B cell (primary cell): Measurements from ENCODE around the gene TPCN2. TPM values are rescaled to one million over a fixed set of nuclear protein-coding genes. Genes with fewer than 3 reads are reported as not detected.
A peak's percentile ranks its signal among the peaks of the same experiment; 100 is the strongest.

Experiments used
- ATAC-seq: fragments of 200-7000 bp; cut with Tn5 transposase; one replicate; pipeline ENCODE4 v1.10.0; 2021; ENCODE audit warnings: low read depth, mild to moderate bottlenecking, moderate number of reproducible peaks, moderate library complexity
- CTCF ChIA-PET: fragments of 350-600 bp; sonication (Branson Sonifier 250); formaldehyde crosslinking; loops from one replicate; lab custom pipeline; 2021; ENCODE audit warnings: antibody characterized with exemption, inconsistent platforms; lab: Charles Lee
- POLR2A ChIA-PET: fragments of 350-600 bp; sonication (Branson Sonifier 250); formaldehyde crosslinking; loops from one replicate; lab custom pipeline; 2021; ENCODE audit warnings: antibody characterized with exemption; lab: Charles Lee
- DNase-seq: peaks from one replicate; pipeline ENCODE4 v3.0.0; 2013
- H2AFZ ChIP-seq: 2 replicates; pipeline ENCODE4 v1.6.1; 2012; ENCODE audit warnings: mild to moderate bottlenecking, low read depth, low read length; ENCODE audit not compliant: insufficient read depth, poor library complexity, severe bottlenecking
- H3K27ac ChIP-seq, 2 donors: 1 replicate in 1 of 2; 2 replicates in 1 of 2; pipeline ENCODE4 v1.5.1; 2012 to 2013; ENCODE audit warnings: low read length in 2 of 2, mild to moderate bottlenecking in 2 of 2, moderate library complexity in 1 of 2
- H3K27me3 ChIP-seq, 4 experiments: fragments of 200-600 bp in 1 of 4; sonication (generic) in 1 of 4; replicated peaks in 1 of 4; 1 replicate in 2 of 4; 2 replicates in 2 of 4; pipeline versions ENCODE4 v1.6.1 to v1.7.0; 2013 to 2016; ENCODE audit warnings: low read length in 3 of 4, mild to moderate bottlenecking in 2 of 4, mixed read lengths in 1 of 4, moderate library complexity in 1 of 4; ENCODE audit not compliant: insufficient read depth in 4 of 4, control insufficient read depth in 3 of 4; ENCODE audit errors: control extremely low read depth in 1 of 4
- H3K36me3 ChIP-seq, 2 experiments: replicated peaks in 1 of 2; 1 replicate in 1 of 2; 2 replicates in 1 of 2; pipeline versions ENCODE4 v1.6.1 to v1.7.1; 2013; ENCODE audit warnings: low read length in 1 of 2; ENCODE audit not compliant: insufficient read depth in 2 of 2, control insufficient read depth in 1 of 2; ENCODE audit errors: control extremely low read depth in 1 of 2, extremely low read depth in 1 of 2
- H3K4me1 ChIP-seq, 2 donors: fragments of 200-600 bp in 1 of 2; sonication (generic) in 1 of 2; 1 replicate in 1 of 2; 2 replicates in 1 of 2; pipeline versions ENCODE4 v1.5.1 to v1.6.1; 2013 to 2017; ENCODE audit warnings: low read length in 2 of 2; ENCODE audit not compliant: control insufficient read depth in 2 of 2, insufficient read depth in 2 of 2
- H3K4me2 ChIP-seq: replicated peaks from 2 replicates; pipeline ENCODE3; 2012; ENCODE audit warnings: mild to moderate bottlenecking, low read depth, low read length; ENCODE audit not compliant: poor library complexity, severe bottlenecking
- H3K4me3 ChIP-seq, 5 experiments: fragments of 200-600 bp in 1 of 5; sonication (generic) in 1 of 5; 1 replicate in 3 of 5; 2 replicates in 2 of 5; pipeline versions ENCODE4 v1.5.1 to v1.7.0; 2011 to 2016; ENCODE audit warnings: low read length in 4 of 5, mild to moderate bottlenecking in 4 of 5, low read depth in 2 of 5, control low read depth in 1 of 5, moderate library complexity in 1 of 5; ENCODE audit not compliant: insufficient read depth in 1 of 5; ENCODE audit errors: control extremely low read depth in 1 of 5, extremely low read depth in 1 of 5
- H3K79me2 ChIP-seq: fragments of 200-600 bp; sonication (generic); one replicate; pipeline ENCODE4 v1.6.0; 2016; ENCODE audit warnings: low read length; ENCODE audit not compliant: control insufficient read depth, insufficient read depth
- H3K9ac ChIP-seq: fragments of 200-600 bp; sonication (generic); 2 replicates; pipeline ENCODE4 v1.6.1; 2017; ENCODE audit warnings: mild to moderate bottlenecking, low read length, moderate library complexity
- H3K9me3 ChIP-seq, 3 donors: one replicate each; pipeline versions ENCODE4 v1.6.1 to v1.7.1; 2013; ENCODE audit warnings: low read length in 2 of 3; ENCODE audit not compliant: control insufficient read depth in 2 of 3, insufficient read depth in 1 of 3; ENCODE audit errors: control extremely low read depth in 1 of 3
- H4K20me1 ChIP-seq: 2 replicates; pipeline ENCODE4 v1.6.0; 2012; ENCODE audit warnings: mild to moderate bottlenecking, low read length; ENCODE audit not compliant: insufficient read depth, control insufficient read depth, poor library complexity, severe bottlenecking
- H3K27ac Mint-ChIP-seq: one replicate; pipeline ENCODE4 v1.8.0; 2021; ENCODE audit warnings: mixed read lengths
- H3K27me3 Mint-ChIP-seq: one replicate; pipeline ENCODE4 v1.8.0; 2021; ENCODE audit warnings: mixed read lengths
- H3K4me1 Mint-ChIP-seq: one replicate; pipeline ENCODE4 v1.8.0; 2021; ENCODE audit warnings: mixed read lengths
- H3K4me3 Mint-ChIP-seq: one replicate; pipeline ENCODE4 v1.8.0; 2021; ENCODE audit warnings: mixed read lengths
- H3K9me3 Mint-ChIP-seq: one replicate; pipeline ENCODE4 v1.8.0; 2022; ENCODE audit warnings: mixed read lengths; ENCODE audit not compliant: insufficient read depth
- EZH2 ChIP-seq: IDR thresholded peaks from 2 replicates; pipeline ENCODE4 v1.6.1; 2012; ENCODE audit warnings: borderline replicate concordance, low read depth, mild to moderate bottlenecking, moderate library complexity, low read length; ENCODE audit not compliant: insufficient read depth, poor library complexity, severe bottlenecking
- WGBS: methylation state at CpG from one replicate; pipeline ENCODE4 v1.1.5; 2013; ENCODE audit warnings: missing lambda C conversion rate; ENCODE audit not compliant: insufficient coverage; 5-methylcytosine and 5-hydroxymethylcytosine counted together
- intact Hi-C: fragments of 100-400 bp; cut with micrococcal nuclease; formaldehyde crosslinking; loops from one replicate; pipeline ENCODE4 v1.10.0; 2022
- polyA plus RNA-seq: library from polyadenylated mRNA; depleted of rRNA; stranded (reverse); fragments of >200 nt; gene quantifications from 2 replicates; pipeline ENCODE4 v1.2.3, GENCODE V29; 2012
- total RNA-seq, 2 donors: library from RNA; stranded (reverse); fragments of 120-200 nt in 1 of 2; gene quantifications; 1 replicate in 1 of 2; 2 replicates in 1 of 2; pipeline versions ENCODE4 v1.2.3 to v1.2.4, GENCODE V29; 2013 to 2022
- TF ChIP-seq, protein P1 (sequence below): fragments of 200-600 bp; IDR thresholded peaks from one replicate; pipeline ENCODE4 v1.8.0; 2022; ENCODE audit warnings: antibody characterized with exemption, mild to moderate bottlenecking

Gene TPCN2
- total and polyA plus RNA-seq, 2 donors (not counting 1 experiment from before 2014, with no cell fraction given), result 16.8 to 71.4 TPM

DNA sequence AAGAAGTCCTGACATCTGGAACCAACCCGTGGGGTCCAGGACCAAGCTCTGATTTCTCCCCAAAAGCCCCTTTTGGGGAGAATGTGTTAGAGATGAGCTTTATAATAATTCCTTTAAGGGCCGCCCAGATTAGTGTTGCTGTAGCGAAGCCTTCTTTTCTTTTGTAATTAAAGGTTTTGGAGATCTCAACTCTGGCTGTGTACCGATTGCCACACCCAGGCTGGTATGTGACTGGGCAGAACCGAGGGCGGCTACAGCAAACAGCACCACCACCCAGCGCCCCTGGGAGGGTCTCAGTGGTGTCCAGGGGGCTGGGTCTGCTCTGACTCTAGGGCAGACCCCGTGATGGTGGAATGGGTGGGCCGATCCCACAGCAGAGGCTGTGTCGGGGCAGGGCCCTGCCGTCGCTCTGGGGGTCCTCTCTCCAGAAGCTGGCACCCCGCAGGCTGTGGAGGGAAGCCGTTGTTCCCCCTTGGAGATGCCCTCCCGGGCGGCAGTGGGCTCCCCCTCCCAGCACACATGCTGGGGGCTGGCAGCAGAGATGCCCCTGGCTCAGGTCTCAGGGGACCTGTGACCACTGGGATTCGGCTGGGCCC lies 31.0 kb downstream of the TPCN2 start:
- no peaks in the 10 kb centered on the region for H3K9me3 ChIP-seq
- Mint-ChIP-seq H3K27ac (no peak overlapping the region), H3K4me3 (no peak overlapping the region), H3K9me3 (no peaks in the 10 kb centered on the region), H3K27me3 (no peaks in the 10 kb centered on the region), H3K4me1 (peaks cover 6% of the 10 kb centered on the region)
- 97% methylated on average over 12 of the region's 17 CpGs for WGBS
- DNase-seq (no peak), ATAC-seq (no peak)
- no peaks in the 10 kb centered on the region for H3K27me3 ChIP-seq
- CTCF ChIA-PET, result no interaction called here
- H3K4me3 ChIP-seq, result no peak overlapping the region
- H3K9ac ChIP-seq, result no peak overlapping the region
- POLR2A ChIA-PET, result no interaction called here
- peaks cover 10% of the 10 kb centered on the region for H4K20me1 ChIP-seq
- no peaks in the 10 kb centered on the region for H3K79me2 ChIP-seq
- H3K4me2 ChIP-seq, result peak overlapping the region; percentile 22
- H3K4me1 ChIP-seq, result peaks cover 4 to 13% of the 10 kb centered on the region in 2 donors
- TF ChIP-seq, protein P1, sequence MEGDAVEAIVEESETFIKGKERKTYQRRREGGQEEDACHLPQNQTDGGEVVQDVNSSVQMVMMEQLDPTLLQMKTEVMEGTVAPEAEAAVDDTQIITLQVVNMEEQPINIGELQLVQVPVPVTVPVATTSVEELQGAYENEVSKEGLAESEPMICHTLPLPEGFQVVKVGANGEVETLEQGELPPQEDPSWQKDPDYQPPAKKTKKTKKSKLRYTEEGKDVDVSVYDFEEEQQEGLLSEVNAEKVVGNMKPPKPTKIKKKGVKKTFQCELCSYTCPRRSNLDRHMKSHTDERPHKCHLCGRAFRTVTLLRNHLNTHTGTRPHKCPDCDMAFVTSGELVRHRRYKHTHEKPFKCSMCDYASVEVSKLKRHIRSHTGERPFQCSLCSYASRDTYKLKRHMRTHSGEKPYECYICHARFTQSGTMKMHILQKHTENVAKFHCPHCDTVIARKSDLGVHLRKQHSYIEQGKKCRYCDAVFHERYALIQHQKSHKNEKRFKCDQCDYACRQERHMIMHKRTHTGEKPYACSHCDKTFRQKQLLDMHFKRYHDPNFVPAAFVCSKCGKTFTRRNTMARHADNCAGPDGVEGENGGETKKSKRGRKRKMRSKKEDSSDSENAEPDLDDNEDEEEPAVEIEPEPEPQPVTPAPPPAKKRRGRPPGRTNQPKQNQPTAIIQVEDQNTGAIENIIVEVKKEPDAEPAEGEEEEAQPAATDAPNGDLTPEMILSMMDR, result no peak
- TF ChIP-seq EZH2, result no peak
- peaks cover 5 to 25% of the 10 kb centered on the region in 2 experiments for H3K36me3 ChIP-seq
- no peak overlapping the region for H2AFZ ChIP-seq
- intact Hi-C loops, result no loop called here
- peak overlapping the region in 1 of 2 donors; percentile 15 for H3K27ac ChIP-seq

DNA sequence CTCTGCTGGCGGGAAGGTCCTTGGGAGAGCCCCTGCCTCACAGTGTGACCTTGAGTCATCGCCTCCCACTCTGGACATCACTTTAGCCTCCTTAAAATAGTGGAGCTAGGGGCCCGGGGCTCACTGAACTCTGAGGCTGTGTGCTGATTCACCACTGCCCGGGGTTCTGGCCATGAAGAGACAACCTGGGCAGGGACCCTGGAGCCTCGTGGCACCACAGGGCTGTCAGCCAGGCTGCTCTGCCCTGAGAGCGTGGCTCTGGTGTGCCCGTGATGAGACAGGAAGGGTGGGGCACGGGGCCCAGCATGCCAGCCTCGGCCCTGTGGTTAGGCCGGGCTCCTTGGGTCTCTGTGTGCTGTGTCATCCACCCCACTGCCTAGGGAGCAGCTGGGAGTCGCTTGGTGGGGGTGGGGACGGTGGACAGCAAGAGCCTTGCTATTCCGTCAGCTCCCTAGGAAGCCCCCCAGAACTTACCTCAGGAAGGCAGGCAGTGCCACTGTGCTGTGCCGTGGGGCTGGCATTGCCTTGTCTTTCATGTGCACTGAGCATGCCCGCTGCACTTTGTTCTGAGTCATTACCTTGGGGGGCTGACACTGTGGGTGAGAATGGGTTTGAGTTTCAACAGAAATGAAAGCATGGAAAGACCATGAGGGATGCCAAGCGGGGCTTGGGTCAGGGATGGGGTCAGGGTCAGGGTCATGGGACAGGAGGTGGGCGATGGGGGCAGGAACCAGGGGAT lies 31.7 kb downstream of the TPCN2 start:
- H3K27me3 ChIP-seq, result no peaks in the 10 kb centered on the region
- TF ChIP-seq EZH2, result no peak
- TF ChIP-seq, protein P1, result no peak
- H3K27ac ChIP-seq, result peak overlapping the region in 1 of 2 donors; percentile 15
- H3K9me3 ChIP-seq, result no peaks in the 10 kb centered on the region
- intact Hi-C loops, result no loop called here
- Mint-ChIP-seq H3K4me1 (peaks cover 6% of the 10 kb centered on the region), H3K9me3 (no peaks in the 10 kb centered on the region), H3K27ac (peak overlapping the region; percentile 59), H3K27me3 (no peaks in the 10 kb centered on the region), H3K4me3 (no peak overlapping the region)
- H3K9ac ChIP-seq, result no peak overlapping the region
- H3K4me2 ChIP-seq, result peak overlapping the region; percentile 22
- no peak overlapping the region for H2AFZ ChIP-seq
- peak; percentile 33 for ATAC-seq
- POLR2A ChIA-PET, result no interaction called here
- no peaks in the 10 kb centered on the region for H3K79me2 ChIP-seq
- WGBS, result 51% methylated on average over 15 of the region's 17 CpGs
- no peak for DNase-seq
- H3K4me3 ChIP-seq, result no peak overlapping the region
- CTCF ChIA-PET, result no interaction called here
- peaks cover 2 to 25% of the 10 kb centered on the region in 2 experiments for H3K36me3 ChIP-seq
- peaks cover 4% of the 10 kb centered on the region for H4K20me1 ChIP-seq
- peaks cover 4 to 13% of the 10 kb centered on the region in 2 donors for H3K4me1 ChIP-seq
